Nephron (organoid): ENCODE results near the gene ARHGEF10L.
A peak's percentile ranks its signal among the peaks of the same experiment; 100 is the strongest.

ENCODE experiments used
- H3K27ac Mint-ChIP-seq, 3 experiments: 2 replicates each; pipeline ENCODE4 v1.8.0; 2020; ENCODE audit warnings: mixed read lengths in 3 of 3, mild to moderate bottlenecking in 2 of 3, moderate library complexity in 1 of 3
- H3K27me3 Mint-ChIP-seq: 2 replicates; pipeline ENCODE4 v1.8.0; 2021; ENCODE audit warnings: low read depth, mild to moderate bottlenecking, moderate library complexity, mixed read lengths
- H3K36me3 Mint-ChIP-seq: 2 replicates; pipeline ENCODE4 v1.8.0; 2020; ENCODE audit warnings: low read depth, mixed read lengths
- H3K4me1 Mint-ChIP-seq: 2 replicates; pipeline ENCODE4 v1.8.0; 2020; ENCODE audit warnings: mixed read lengths
- H3K4me3 Mint-ChIP-seq, 3 experiments: 2 replicates each; pipeline ENCODE4 v1.8.0; 2020; ENCODE audit warnings: mild to moderate bottlenecking in 3 of 3, mixed read lengths in 3 of 3, moderate library complexity in 2 of 3
- H3K9me3 Mint-ChIP-seq: 2 replicates; pipeline ENCODE4 v1.8.0; 2020; ENCODE audit warnings: mixed read lengths
- TF ChIP-seq, protein P1 (sequence below), 3 experiments: fragments of 200-600 bp; sonication (generic); IDR thresholded peaks; one replicate each; pipeline ENCODE4 v1.5.0; 2021; ENCODE audit warnings: antibody characterized with exemption in 3 of 3; ENCODE audit not compliant: unreplicated experiment in 3 of 3

The ARHGEF10L gene

GRCh38 chr1:17600321-17600720 is 60.8 kb downstream of the ARHGEF10L start:
- TF ChIP-seq, protein P1, sequence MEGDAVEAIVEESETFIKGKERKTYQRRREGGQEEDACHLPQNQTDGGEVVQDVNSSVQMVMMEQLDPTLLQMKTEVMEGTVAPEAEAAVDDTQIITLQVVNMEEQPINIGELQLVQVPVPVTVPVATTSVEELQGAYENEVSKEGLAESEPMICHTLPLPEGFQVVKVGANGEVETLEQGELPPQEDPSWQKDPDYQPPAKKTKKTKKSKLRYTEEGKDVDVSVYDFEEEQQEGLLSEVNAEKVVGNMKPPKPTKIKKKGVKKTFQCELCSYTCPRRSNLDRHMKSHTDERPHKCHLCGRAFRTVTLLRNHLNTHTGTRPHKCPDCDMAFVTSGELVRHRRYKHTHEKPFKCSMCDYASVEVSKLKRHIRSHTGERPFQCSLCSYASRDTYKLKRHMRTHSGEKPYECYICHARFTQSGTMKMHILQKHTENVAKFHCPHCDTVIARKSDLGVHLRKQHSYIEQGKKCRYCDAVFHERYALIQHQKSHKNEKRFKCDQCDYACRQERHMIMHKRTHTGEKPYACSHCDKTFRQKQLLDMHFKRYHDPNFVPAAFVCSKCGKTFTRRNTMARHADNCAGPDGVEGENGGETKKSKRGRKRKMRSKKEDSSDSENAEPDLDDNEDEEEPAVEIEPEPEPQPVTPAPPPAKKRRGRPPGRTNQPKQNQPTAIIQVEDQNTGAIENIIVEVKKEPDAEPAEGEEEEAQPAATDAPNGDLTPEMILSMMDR (IDR thresholded peaks at IDR 0.05; ENCODE audit: unreplicated experiment in 3 of 3): no peak
- H3K4me1 Mint-ChIP-seq: peaks cover 21% of the 10 kb centered on the region
- no peak overlapping the region for H3K27ac Mint-ChIP-seq
- no peaks in the 10 kb centered on the region for H3K27me3 Mint-ChIP-seq
- no peaks in the 10 kb centered on the region for H3K9me3 Mint-ChIP-seq
- H3K36me3 Mint-ChIP-seq: no peaks in the 10 kb centered on the region
- H3K4me3 Mint-ChIP-seq: no peak overlapping the region

DNA sequence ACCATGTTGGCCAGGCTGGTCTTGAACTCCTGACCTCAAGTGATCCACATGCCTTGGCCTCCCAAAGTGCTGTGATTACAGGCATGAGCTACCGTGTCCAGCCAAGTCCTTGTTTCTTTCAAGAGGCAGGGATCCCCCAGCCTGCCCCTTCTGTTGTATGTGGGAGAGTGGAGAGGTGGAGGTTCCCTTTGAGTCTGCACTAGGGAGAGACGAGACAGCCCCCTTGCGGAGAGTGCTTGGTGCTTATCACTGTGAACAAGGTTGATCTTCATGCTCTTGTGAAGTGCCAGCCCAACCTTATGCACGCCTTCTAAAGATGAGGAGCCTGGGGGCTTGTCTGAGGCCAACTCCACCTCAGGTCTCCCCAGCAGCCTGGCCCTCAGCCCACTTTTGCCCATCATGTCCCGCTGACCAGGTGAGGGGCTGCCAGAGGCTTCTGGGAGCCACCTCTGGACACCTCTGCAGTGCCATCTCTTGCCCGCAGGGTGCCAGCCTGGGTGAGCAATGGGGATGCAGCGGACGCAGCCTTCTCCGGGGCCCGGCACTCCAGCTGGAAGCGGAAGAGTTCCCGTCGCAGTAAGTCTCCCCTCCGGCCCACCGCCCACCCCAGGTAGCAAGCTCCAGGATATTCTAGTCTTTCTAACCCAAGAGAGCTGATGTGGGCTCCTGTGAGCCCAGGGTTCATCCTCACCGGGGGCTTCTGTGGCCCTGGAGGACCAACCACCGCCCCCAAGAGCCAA is 62.3 kb downstream of the ARHGEF10L start:
- TF ChIP-seq, protein P1 (IDR thresholded peaks at IDR 0.05; ENCODE audit: unreplicated experiment in 3 of 3): no peak
- Mint-ChIP-seq H3K27me3 (no peaks in the 10 kb centered on the region), H3K36me3 (peaks cover 5% of the 10 kb centered on the region), H3K9me3 (no peaks in the 10 kb centered on the region), H3K4me1 (peaks cover 24% of the 10 kb centered on the region), H3K27ac (no peak overlapping the region), H3K4me3 (no peak overlapping the region)

GRCh38 chr1:17603091-17603841 is 63.8 kb downstream of the ARHGEF10L start:
- no peaks in the 10 kb centered on the region for H3K9me3 Mint-ChIP-seq
- H3K27me3 Mint-ChIP-seq: no peaks in the 10 kb centered on the region
- peaks cover 5% of the 10 kb centered on the region for H3K36me3 Mint-ChIP-seq
- TF ChIP-seq, protein P1 (IDR thresholded peaks at IDR 0.05; ENCODE audit: unreplicated experiment in 3 of 3): no peak
- peaks cover 20% of the 10 kb centered on the region for H3K4me1 Mint-ChIP-seq
- H3K4me3 Mint-ChIP-seq: no peak overlapping the region
- H3K27ac Mint-ChIP-seq: no peak overlapping the region

GRCh38 chr1:17605582-17606344 is 66.3 kb downstream of the ARHGEF10L start:
- H3K9me3 Mint-ChIP-seq: no peaks in the 10 kb centered on the region
- TF ChIP-seq, protein P1 (IDR thresholded peaks at IDR 0.05; ENCODE audit: unreplicated experiment in 3 of 3): no peak
- H3K36me3 Mint-ChIP-seq: peaks cover 5% of the 10 kb centered on the region

GRCh38 chr1:17606826-17607440 is 67.4 kb downstream of the ARHGEF10L start:
- TF ChIP-seq, protein P1 (IDR thresholded peaks at IDR 0.05; ENCODE audit: unreplicated experiment in 3 of 3): peak; percentile 91 to 96 (median 92)
- Mint-ChIP-seq H3K27me3 (no peaks in the 10 kb centered on the region), H3K27ac (no peak overlapping the region), H3K4me3 (no peak overlapping the region), H3K4me1 (peaks cover 20% of the 10 kb centered on the region), H3K9me3 (no peaks in the 10 kb centered on the region), H3K36me3 (peaks cover 11% of the 10 kb centered on the region)

More at GRCh38 chr1:17605582-17606344, 66.3 kb downstream of the ARHGEF10L start:
- Mint-ChIP-seq H3K4me3 (no peak overlapping the region), H3K27me3 (no peaks in the 10 kb centered on the region), H3K27ac (peak overlapping the region; percentile 26 to 59 (median 44)), H3K4me1 (peaks cover 20% of the 10 kb centered on the region)
